GM12892 (cell line): ENCODE data around the gene MRPL28.
A peak's percentile ranks its signal among the peaks of the same experiment; 100 is the strongest.
"Not testable (repeated sequence)": the region's sequence is repeated elsewhere in the genome, so short reads cannot be mapped to it uniquely, and the experiment has no call there.

ENCODE experiments used
- DNase-seq: peaks from one replicate; pipeline ENCODE4 v3.0.0; 2011; ENCODE audit not compliant: insufficient read length
- FAIRE-seq: peaks from 2 replicates; lab custom pipeline; 2011; peaks lifted over from hg19 to GRCh38; lab: Jason Lieb, UNC
- POLR2A ChIP-seq: IDR thresholded peaks from 2 replicates; pipeline ENCODE4 v1.6.1; 2011; ENCODE audit warnings: low read depth, low read length, control low read depth
- POLR2AphosphoS5 ChIP-seq: IDR thresholded peaks from 2 replicates; pipeline ENCODE4 v1.6.1; 2011; ENCODE audit warnings: low read depth, low read length, control low read depth
- TAF1 ChIP-seq: IDR thresholded peaks from 2 replicates; pipeline ENCODE4 v1.6.1; 2011; ENCODE audit warnings: low read depth, mild to moderate bottlenecking, control low read depth, low read length, borderline replicate concordance

The MRPL28 gene

GRCh38 chr16:386641-387156, 16.4 kb upstream of the MRPL28 start:
- DNase-seq (no peak), FAIRE-seq (no peak)
- TF ChIP-seq TAF1 (no peak), POLR2AphosphoS5 (no peak), POLR2A (no peak)

- TF ChIP-seq POLR2AphosphoS5, result no peak; the same call in 1 of the 2 replicates
- TF ChIP-seq POLR2A, result peak; percentile 55; the same call in 1 of the 2 replicates
- TF ChIP-seq TAF1, result no peak
- no peak for DNase-seq
- FAIRE-seq, result peak; percentile 97
These were observed 13.2 kb upstream of the MRPL28 start for GRCh38 chr16:383326-384051.

- DNase-seq (peak; percentile 91), FAIRE-seq (peak; percentile 86)
- TF ChIP-seq TAF1, result no peak
- peak; percentile 65 for TF ChIP-seq POLR2AphosphoS5
- TF ChIP-seq POLR2A, result peak; percentile 68; the same call in 1 of the 2 replicates
These were observed 11.7 kb upstream of the MRPL28 start, which contains the start of gene PGAP6 for GRCh38 chr16:381789-382717. Gene PGAP6 (minus strand): TSS chr16:381978. CDS start chr16:381821, 157 bp downstream.

- no peak for FAIRE-seq
- TF ChIP-seq POLR2A (no peak), TAF1 (no peak), POLR2AphosphoS5 (no peak)
- peak; percentile 61 for DNase-seq
These were observed 10.9 kb upstream of the MRPL28 start for GRCh38 chr16:381012-381788.

- TF ChIP-seq POLR2A (no peak), POLR2AphosphoS5 (no peak), TAF1 (no peak)
- FAIRE-seq (no peak), DNase-seq (no peak)
These were observed 10.3 kb upstream of the MRPL28 start for GRCh38 chr16:380762-381011.

- DNase-seq (no peak), FAIRE-seq (no peak)
- no peak for TF ChIP-seq POLR2AphosphoS5
- no peak for TF ChIP-seq POLR2A
- no peak for TF ChIP-seq TAF1
These were observed 9.8 kb upstream of the MRPL28 start for GRCh38 chr16:379961-380761.

GRCh38 chr16:379183-379960, 9.0 kb upstream of the MRPL28 start:
- no peak for TF ChIP-seq TAF1
- no peak for TF ChIP-seq POLR2A
- TF ChIP-seq POLR2AphosphoS5, result no peak
- FAIRE-seq (no peak), DNase-seq (no peak)

- DNase-seq (no peak), FAIRE-seq (no peak)
- TF ChIP-seq POLR2A, result no peak
- TF ChIP-seq POLR2AphosphoS5, result no peak
- TF ChIP-seq TAF1, result no peak
These were observed 8.5 kb upstream of the MRPL28 start for GRCh38 chr16:378821-379182.

GRCh38 chr16:378113-378820, 7.9 kb upstream of the MRPL28 start:
- DNase-seq, FAIRE-seq: not testable (repeated sequence)

GRCh38 chr16:377419-377951, 7.1 kb upstream of the MRPL28 start:
- FAIRE-seq (no peak), DNase-seq (no peak)
- TF ChIP-seq TAF1, result no peak
- TF ChIP-seq POLR2AphosphoS5, result no peak
- TF ChIP-seq POLR2A, result no peak
